Right cardiac atrium (tissue), 5 donors: Measurements from ENCODE around the gene MAP1LC3A. TPM values are rescaled to one million over a fixed set of nuclear protein-coding genes. Genes with fewer than 3 reads are reported as not detected.

Experiments
- ATAC-seq, 2 donors: fragments of 200-7000 bp; cut with Tn5 transposase; one replicate each; pipeline versions ENCODE4 v1.8.0 to v1.9.1; 2020; ENCODE audit warnings: moderate library complexity in 2 of 2, mild to moderate bottlenecking in 1 of 2
- DNase-seq, 3 donors: peaks; one replicate each; pipeline ENCODE4 v3.0.0-alpha.2; 2020
- H3K27ac ChIP-seq: one replicate; pipeline ENCODE4 v1.5.1; 2013; ENCODE audit warnings: mild to moderate bottlenecking, low read length, control low read depth, moderate library complexity
- H3K27me3 ChIP-seq: one replicate; pipeline ENCODE4 v1.6.1; 2013; ENCODE audit not compliant: control insufficient read depth, insufficient read depth
- H3K4me1 ChIP-seq: one replicate; pipeline ENCODE4 v1.6.1; 2013; ENCODE audit warnings: low read length; ENCODE audit not compliant: control insufficient read depth, insufficient read depth
- H3K4me3 ChIP-seq: one replicate; pipeline ENCODE4 v1.5.1; 2013; ENCODE audit warnings: low read length, control low read depth
- H3K9me3 ChIP-seq: one replicate; pipeline ENCODE4 v1.6.1; 2013; ENCODE audit warnings: low read length; ENCODE audit not compliant: control insufficient read depth
- WGBS: extraction: QIAGEN DNeasy Blood & Tissue Kit; methylation state at CpG from one replicate; pipeline ENCODE4 v1.1.7; 2013; 5-methylcytosine and 5-hydroxymethylcytosine counted together
- intact Hi-C, 4 donors: fragments of 100-400 bp; cut with DNase I; formaldehyde crosslinking; loops; one replicate each; pipeline versions ENCODE4 v1.11.0 to v1.14.0; 2022 to 2023
- polyA plus RNA-seq: library from polyadenylated mRNA; stranded (reverse); fragments of 200-250 nt; gene quantifications from one replicate; pipeline ENCODE4 v1.2.3, GENCODE V29; 2013
- total RNA-seq, 4 donors: library from RNA; stranded (reverse); fragmentation: NEBNext Ultra II Directional; extraction: Animal tissue kit (Norgen Biotek cat#: 25700); gene quantifications; one replicate each; pipeline ENCODE4 v1.2.1, GENCODE V29; 2021
- donor health status: healthy with polysubstance abuse.
- donor health status: DM: no; HTN: yes; CAD: no.
- donor health status: DM: no; HTN: no; CAD: no.
- donor health status: DM: no; HTN: yes; CAD: no; lungs with severe emphysema.
- donor health status: DM: yes; HTN: yes; CAD: no.

The MAP1LC3A gene
- total and polyA plus RNA-seq, 5 donors = 61.8 to 116 (median 79.9) TPM

DNA sequence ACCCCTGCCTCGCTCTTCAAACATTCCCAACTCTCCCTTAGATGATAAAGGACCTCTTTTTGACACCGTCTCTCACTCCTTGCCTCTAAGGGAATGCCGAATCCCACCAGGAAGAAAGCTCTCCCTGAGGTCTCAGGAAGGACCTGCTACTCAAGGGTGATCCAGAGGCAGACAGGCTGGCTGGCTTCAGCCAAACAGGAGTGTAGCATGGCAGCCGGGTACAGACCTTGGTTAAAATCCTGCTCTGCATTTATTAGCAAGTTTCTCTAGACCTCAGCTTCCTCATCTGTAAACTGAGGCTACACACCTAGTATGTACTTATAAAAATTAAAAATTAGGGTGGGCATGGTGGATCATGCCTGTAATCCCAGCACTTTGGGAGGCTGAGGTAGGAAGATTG is 17.2 kb downstream of the MAP1LC3A start:
- 98% methylated on average over 4 of the region's 4 CpGs for WGBS
- intact Hi-C loops = loop anchor here in 1 of 4 donors (10.0 kb wide), 1 partner anchor 189 kb away; no protein-coding TSS in a partner anchor
- H3K27me3 ChIP-seq = no peaks in the 10 kb centered on the region
- H3K4me3 ChIP-seq = no peak overlapping the region
- no peaks in the 10 kb centered on the region for H3K9me3 ChIP-seq
- ATAC-seq (no peak), DNase-seq (no peak)
- peaks cover 5% of the 10 kb centered on the region for H3K4me1 ChIP-seq
- H3K27ac ChIP-seq = no peak overlapping the region

DNA sequence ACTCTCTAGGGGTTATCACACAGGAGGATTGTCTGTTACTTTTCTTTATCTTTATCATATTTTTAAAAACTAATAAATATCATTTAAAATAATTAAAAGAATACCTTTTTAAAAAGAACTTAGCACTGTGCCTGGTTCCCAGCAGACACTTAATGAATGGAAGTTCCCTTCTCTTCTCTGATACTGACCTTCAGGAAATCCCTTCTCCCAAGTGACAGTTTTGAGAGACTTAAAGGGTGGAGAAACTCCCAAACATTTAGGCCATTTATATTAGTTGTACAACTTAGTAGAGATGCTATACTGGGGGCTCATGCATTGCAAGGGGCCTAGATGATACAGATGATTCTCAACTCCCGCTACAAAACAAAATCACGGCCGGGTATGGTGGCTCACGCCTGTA is 18.5 kb downstream of the MAP1LC3A start:
- DNase-seq (no peak), ATAC-seq (no peak)
- H3K4me3 ChIP-seq = no peak overlapping the region
- H3K27ac ChIP-seq = no peak overlapping the region
- intact Hi-C loops = loop anchor here in 1 of 4 donors (10.0 kb wide), 1 partner anchor 188 kb away; no protein-coding TSS in a partner anchor
- H3K27me3 ChIP-seq = no peaks in the 10 kb centered on the region
- WGBS = 97% methylated on average over 4 of the region's 4 CpGs
- no peaks in the 10 kb centered on the region for H3K9me3 ChIP-seq
- H3K4me1 ChIP-seq = peaks cover 5% of the 10 kb centered on the region

DNA sequence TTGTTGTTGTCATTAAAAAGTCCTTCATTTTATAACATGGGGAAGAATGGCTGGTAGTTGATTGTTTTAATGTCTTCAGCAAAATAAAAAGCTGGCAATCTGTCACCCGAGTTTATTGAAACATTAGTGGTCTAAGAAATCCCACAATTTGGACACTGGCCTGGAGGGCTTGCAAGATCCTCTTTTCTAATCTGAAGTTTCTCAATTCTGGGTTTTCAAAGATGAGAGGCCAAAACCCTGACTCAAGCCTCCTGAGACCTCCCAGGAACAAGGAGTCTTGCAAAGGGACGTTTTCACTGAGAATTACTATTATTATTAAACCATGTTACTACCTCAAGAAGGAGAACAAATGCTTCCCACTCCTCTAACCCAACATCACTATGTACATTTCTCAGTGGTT is 19.5 kb downstream of the MAP1LC3A start:
- H3K9me3 ChIP-seq = no peaks in the 10 kb centered on the region
- ATAC-seq (peak in 1 of 2 donors; percentile 16), DNase-seq (peak in 1 of 3 donors; percentile 45)
- H3K27ac ChIP-seq = peak overlapping the region; percentile 38
- H3K4me1 ChIP-seq = peaks cover 5% of the 10 kb centered on the region
- H3K4me3 ChIP-seq = no peak overlapping the region
- WGBS = 45% methylated on average over 2 of the region's 2 CpGs
- intact Hi-C loops = loop anchor here in 2 of 4 donors (2.0 to 10.0 kb wide), 2 partner anchors 187 to 191 kb away; no protein-coding TSS in a partner anchor
- H3K27me3 ChIP-seq = no peaks in the 10 kb centered on the region

DNA sequence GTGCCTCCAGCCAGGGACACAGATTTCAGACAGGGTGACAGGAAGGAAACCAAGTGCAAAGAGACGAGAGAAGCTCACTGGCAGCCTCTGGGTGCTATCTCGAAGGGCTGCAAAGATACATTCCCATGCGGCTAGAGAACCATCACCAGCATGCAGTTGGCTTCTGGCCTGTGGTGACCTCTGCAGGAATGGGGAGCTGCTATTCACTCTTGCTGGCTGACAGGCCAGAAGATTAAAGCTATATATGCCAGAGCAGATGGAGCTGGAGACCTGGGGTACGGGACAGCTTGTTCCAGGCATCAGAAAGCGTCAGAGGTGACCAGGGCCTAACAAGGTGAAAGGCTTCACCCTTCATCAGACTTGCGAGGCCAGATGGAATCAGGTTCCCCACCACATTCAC is 20.0 kb downstream of the MAP1LC3A start:
- DNase-seq = peak in 2 of 3 donors; percentile 63 to 66
- no peak overlapping the region for H3K4me3 ChIP-seq
- peak overlapping the region; percentile 38 for H3K27ac ChIP-seq
- WGBS = 44% methylated on average over 6 of the region's 6 CpGs
- intact Hi-C loops = loop anchor here in 2 of 4 donors (2.0 to 10.0 kb wide), 2 partner anchors 186 to 190 kb away; no protein-coding TSS in a partner anchor
- H3K9me3 ChIP-seq = no peaks in the 10 kb centered on the region
- H3K4me1 ChIP-seq = peaks cover 5% of the 10 kb centered on the region
- no peaks in the 10 kb centered on the region for H3K27me3 ChIP-seq
- peak; percentile 50 to 61 for ATAC-seq

DNA sequence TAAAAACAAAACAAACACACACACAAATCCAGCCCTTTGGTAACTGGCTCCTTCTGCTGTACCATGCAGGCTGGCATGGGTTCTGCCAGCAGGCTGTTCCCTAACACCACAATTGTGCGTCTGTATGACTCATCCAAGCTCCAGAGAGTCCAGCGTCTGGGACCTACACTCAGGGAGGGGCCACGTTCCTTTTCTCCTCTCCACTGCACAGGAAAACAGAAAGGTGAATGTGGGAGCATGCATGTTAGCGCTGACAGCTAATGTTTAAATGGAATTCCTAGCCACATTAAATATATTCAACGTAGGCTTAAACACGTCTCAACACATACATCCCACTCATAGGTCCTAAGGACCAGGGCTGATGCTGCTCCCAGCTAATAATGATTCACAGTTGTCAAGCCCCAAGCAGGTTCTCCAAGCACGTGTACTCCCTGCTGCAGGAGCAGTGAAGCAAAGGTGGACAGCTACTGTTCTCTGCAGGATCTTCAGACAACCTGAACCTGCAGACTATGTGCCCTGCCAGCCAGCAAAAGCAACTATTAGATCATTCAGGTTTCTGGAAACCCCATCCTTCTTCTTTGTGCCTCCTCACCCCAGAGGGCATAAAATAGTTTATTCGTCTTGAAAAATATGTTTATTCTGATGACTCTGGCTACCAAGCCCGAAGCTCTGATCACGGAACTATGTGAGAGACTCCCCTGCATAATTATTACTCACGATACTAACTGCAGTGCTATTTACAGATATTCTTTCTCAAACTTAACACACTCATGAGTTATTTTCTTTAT is 20.9 kb downstream of the MAP1LC3A start:
- 72% methylated on average over 11 of the region's 11 CpGs for WGBS
- ATAC-seq = peak; percentile 86 to 87
- H3K27me3 ChIP-seq = no peaks in the 10 kb centered on the region
- intact Hi-C loops = loop anchor here in 2 of 4 donors (2.0 to 10.0 kb wide), 2 partner anchors 185 to 189 kb away; no protein-coding TSS in a partner anchor
- DNase-seq = peak; percentile 64 to 85 (median 82)
- peaks cover 5% of the 10 kb centered on the region for H3K4me1 ChIP-seq
- no peak overlapping the region for H3K27ac ChIP-seq
- no peak overlapping the region for H3K4me3 ChIP-seq
- no peaks in the 10 kb centered on the region for H3K9me3 ChIP-seq

DNA sequence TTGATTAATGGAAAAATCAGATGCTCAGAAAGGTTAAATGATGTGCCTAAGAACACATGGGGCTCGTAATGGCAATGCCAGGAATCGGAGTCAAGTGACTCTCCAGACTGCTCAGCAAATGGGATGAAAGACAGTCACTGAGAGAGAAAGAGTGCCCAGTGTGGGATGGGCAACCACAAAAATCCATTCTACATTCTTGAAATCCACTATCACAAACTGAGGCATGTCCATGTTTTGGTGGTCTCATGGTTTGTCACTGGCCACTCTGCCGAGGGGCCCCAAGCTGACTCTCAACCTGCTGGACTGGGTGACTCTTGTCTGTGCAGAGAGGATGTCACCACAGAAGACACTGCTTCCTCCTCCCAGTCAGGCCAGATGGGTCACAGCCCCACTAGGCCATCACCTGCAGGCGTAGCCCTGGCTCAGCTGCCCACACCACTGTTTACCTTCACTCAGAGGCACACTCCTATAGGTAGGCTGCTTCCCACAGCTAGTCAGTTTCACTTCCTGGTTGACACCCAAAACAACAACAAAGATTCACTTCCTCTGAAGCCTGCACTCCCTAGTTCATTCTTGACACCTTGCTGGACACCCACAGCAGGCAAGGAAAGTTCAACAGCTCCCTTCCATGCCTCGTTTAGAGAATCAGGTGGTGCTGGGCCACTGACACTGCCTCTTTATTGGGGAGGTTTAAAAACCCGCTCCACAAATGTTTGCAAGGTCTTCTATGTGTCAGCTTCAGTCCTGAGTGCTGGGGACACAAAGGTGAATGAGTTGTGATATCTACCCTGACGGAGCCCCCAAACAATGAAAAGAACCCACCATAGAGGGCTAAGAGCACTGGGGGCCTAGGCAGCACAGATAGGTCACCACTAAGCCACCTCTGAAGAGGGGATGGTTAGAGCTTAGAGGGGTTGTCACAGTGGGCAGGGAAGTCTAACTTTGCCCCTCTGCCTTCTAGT is 21.7 kb downstream of the MAP1LC3A start:
- no peak for DNase-seq
- H3K4me3 ChIP-seq = no peak overlapping the region
- intact Hi-C loops = loop anchor here (2.0 to 10.0 kb wide), 4 partner anchors 125 to 192 kb away; partner anchors contain the start of gene TP53INP2 (in 1 of the 4)
- H3K9me3 ChIP-seq = no peaks in the 10 kb centered on the region
- WGBS = 93% methylated on average over 7 of the region's 7 CpGs
- H3K27ac ChIP-seq = no peak overlapping the region
- ATAC-seq = no peak
- H3K27me3 ChIP-seq = no peaks in the 10 kb centered on the region
- H3K4me1 ChIP-seq = peaks cover 5% of the 10 kb centered on the region

DNA sequence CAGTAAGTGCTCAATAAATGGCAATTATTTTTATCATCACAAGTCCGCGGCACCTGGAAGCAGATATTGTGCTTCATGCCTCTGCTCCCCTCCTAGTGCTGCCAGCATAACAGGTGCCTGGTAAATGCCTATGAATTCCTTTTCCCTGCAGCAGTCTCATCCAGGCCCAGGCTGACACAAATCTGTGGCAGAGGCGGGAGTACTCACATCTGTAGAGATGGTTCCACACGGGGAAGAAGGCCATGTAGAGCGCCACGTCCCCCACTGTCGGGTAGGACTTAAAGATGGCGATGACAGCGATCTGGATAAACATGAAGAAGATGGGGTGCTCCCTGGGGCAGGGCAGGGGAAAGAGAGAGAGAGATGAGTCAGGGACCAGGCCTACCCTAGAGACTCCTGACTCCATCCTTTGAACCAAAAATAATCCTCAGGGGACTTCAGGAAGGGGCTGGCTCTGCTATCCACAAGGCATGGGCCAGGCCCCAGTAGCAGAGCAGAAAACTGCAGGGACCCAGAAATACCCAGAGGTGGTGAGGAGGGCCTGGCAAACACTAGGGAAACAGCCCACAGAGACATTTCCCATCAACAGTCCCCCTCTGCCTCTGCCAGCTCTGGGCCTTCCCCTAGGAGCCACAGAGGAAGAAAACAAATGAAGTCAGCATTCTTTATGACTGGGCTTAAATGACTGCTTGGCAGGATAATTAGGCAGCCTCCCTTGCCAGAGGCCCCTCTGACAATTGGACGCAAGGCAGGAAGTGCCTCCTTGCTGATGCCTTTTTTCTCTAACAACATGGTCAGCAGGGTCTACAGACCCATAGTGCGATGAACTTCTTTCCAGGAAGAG is 23.0 kb downstream of the MAP1LC3A start:
- intact Hi-C loops = loop anchor here in 3 of 4 donors (5.0 to 10.0 kb wide), 2 partner anchors 123 to 191 kb away; partner anchors contain the start of gene TP53INP2 (in 1 of the 3)
- no peak overlapping the region for H3K4me3 ChIP-seq
- H3K27ac ChIP-seq = peak overlapping the region; percentile 28
- peak; percentile 50 to 83 (median 79) for DNase-seq
- no peaks in the 10 kb centered on the region for H3K27me3 ChIP-seq
- WGBS = 77% methylated on average over 11 of the region's 11 CpGs
- H3K4me1 ChIP-seq = peaks cover 5% of the 10 kb centered on the region
- ATAC-seq = peak; percentile 60 to 77
- H3K9me3 ChIP-seq = no peaks in the 10 kb centered on the region

DNA sequence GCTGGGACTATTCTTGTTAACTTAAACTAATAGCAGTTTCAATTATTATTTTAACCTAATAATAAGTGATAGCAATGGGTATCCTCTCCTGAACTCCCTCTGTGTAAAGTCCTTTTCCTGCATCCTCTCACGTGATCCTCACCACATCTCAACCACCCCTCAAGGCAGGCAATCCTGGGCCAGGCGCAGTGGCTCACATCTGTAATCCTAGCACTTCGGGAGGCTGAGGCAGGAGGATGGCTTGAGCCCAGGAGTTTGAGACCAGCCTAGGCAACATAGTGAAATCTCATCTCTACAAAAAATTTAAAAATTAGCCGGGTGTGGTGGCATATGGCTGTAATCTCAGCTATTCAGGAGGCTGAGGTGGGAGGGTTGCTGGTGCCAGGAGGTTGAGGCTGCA is 23.7 kb downstream of the MAP1LC3A start:
- intact Hi-C loops = loop anchor here in 3 of 4 donors (5.0 to 10.0 kb wide), 2 partner anchors 123 to 190 kb away; partner anchors contain the start of gene TP53INP2 (in 1 of the 3)
- DNase-seq (no peak), ATAC-seq (no peak)
- H3K4me3 ChIP-seq = no peak overlapping the region
- 59% methylated on average over 4 of the region's 4 CpGs for WGBS
- H3K9me3 ChIP-seq = no peaks in the 10 kb centered on the region
- H3K27ac ChIP-seq = no peak overlapping the region
- H3K27me3 ChIP-seq = no peaks in the 10 kb centered on the region
- H3K4me1 ChIP-seq = peaks cover 5% of the 10 kb centered on the region

DNA sequence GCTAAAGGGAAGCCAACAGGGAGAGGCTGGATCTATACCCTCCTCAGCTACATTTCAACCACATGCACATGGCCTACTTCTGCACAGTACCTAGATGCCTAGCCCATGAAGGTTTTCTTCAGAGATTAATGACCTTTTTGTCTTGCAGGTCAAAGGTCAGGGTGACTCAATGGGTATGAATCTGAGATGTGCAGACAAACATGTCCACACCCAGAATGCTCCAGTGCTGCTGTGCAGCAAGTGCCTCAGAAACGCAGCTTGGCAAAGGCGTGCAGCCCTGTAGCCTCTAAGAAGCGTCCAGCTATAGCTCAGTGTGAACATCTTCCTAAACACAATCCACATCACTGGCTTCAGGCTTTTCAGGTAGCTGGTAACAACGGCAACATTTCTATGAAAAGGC is 24.4 kb downstream of the MAP1LC3A start:
- no peaks in the 10 kb centered on the region for H3K27me3 ChIP-seq
- H3K4me3 ChIP-seq = no peak overlapping the region
- intact Hi-C loops = loop anchor here in 3 of 4 donors (5.0 to 10.0 kb wide), 2 partner anchors 122 to 189 kb away; partner anchors contain the start of gene TP53INP2 (in 1 of the 3)
- no peaks in the 10 kb centered on the region for H3K9me3 ChIP-seq
- peaks cover 5% of the 10 kb centered on the region for H3K4me1 ChIP-seq
- DNase-seq (no peak), ATAC-seq (no peak)
- 86% methylated on average over 4 of the region's 4 CpGs for WGBS
- peak overlapping the region; percentile 72 for H3K27ac ChIP-seq

DNA sequence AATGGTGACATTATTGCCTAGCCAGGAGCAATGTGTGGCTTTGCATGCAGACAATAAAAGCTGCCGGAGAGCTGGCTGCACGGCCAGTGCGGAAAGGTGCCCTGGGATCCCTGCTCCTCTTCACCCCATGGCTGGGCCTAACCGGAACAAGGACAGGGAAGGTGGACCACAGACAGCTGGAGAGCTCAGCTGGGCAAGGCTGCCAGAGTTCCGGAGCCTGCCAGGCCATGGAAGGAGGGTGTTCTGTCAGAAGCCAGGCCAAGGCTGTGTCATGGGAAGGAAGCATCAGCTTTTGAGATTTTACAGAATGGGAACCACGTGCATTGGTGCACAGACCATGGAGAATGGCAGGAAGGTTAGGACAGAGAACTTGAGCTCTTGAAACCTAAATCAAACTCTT is 25.0 kb downstream of the MAP1LC3A start:
- 69% methylated on average over 6 of the region's 6 CpGs for WGBS
- Histone ChIP-seq H3K9me3 (no peaks in the 10 kb centered on the region), H3K4me1 (peaks cover 3% of the 10 kb centered on the region), H3K27ac (peak overlapping the region; percentile 72), H3K4me3 (no peak overlapping the region), H3K27me3 (no peaks in the 10 kb centered on the region)
- intact Hi-C loops = loop anchor here in 3 of 4 donors (5.0 to 10.0 kb wide), 2 partner anchors 121 to 189 kb away; partner anchors contain the start of gene TP53INP2 (in 1 of the 3)
- ATAC-seq (no peak), DNase-seq (peak in 1 of 3 donors; percentile 68)
